Neutrophil (primary cell): ENCODE results near the gene RAD51AP2.

Experiments
- H3K27ac ChIP-seq: fragments of 200-600 bp; sonication (generic); 2 replicates; pipeline ENCODE4 v1.5.1; 2016; ENCODE audit warnings: mild to moderate bottlenecking, moderate library complexity
- H3K27me3 ChIP-seq: fragments of 200-600 bp; sonication (generic); 2 replicates; pipeline ENCODE4 v1.6.0; 2016; ENCODE audit warnings: mild to moderate bottlenecking
- H3K36me3 ChIP-seq: fragments of 200-600 bp; sonication (generic); 2 replicates; pipeline ENCODE4 v1.5.1; 2017
- H3K4me1 ChIP-seq, 2 experiments: fragments of 200-600 bp in 1 of 2; sonication (generic) in 1 of 2; 1 replicate in 1 of 2; 2 replicates in 1 of 2; pipeline versions ENCODE4 v1.5.1 to v1.6.1; 2013 to 2016; ENCODE audit warnings: low read depth in 1 of 2, low read length in 1 of 2, mild to moderate bottlenecking in 1 of 2, moderate library complexity in 1 of 2; ENCODE audit not compliant: control insufficient read depth in 1 of 2, insufficient read depth in 1 of 2
- H3K4me3 ChIP-seq, 2 experiments: fragments of 200-600 bp in 1 of 2; sonication (generic) in 1 of 2; 1 replicate in 1 of 2; 2 replicates in 1 of 2; pipeline ENCODE4 v1.5.1; 2013 to 2016; ENCODE audit warnings: low read depth in 1 of 2, low read length in 1 of 2, mild to moderate bottlenecking in 1 of 2, moderate library complexity in 1 of 2
- H3K9me3 ChIP-seq: fragments of 200-600 bp; sonication (generic); 2 replicates; pipeline ENCODE4 v1.5.1; 2016
- CTCF ChIP-seq: fragments of 200-600 bp; sonication (generic); IDR thresholded peaks from 2 replicates; pipeline ENCODE4 v1.5.1; 2016; ENCODE audit warnings: antibody characterized with exemption

Gene RAD51AP2

GRCh38 chr2:17483496-17483895 lies 34.7 kb downstream of the RAD51AP2 start:
- Histone ChIP-seq H3K4me3 (no peak overlapping the region), H3K27me3 (no peaks in the 10 kb centered on the region), H3K27ac (no peak overlapping the region), H3K36me3 (no peaks in the 10 kb centered on the region), H3K9me3 (no peaks in the 10 kb centered on the region), H3K4me1 (no peaks in the 10 kb centered on the region)
- no peak for TF ChIP-seq CTCF

- H3K27ac ChIP-seq, result no peak overlapping the region
- no peak overlapping the region for H3K4me3 ChIP-seq
- no peak for TF ChIP-seq CTCF
- no peaks in the 10 kb centered on the region for H3K9me3 ChIP-seq
- H3K4me1 ChIP-seq, result no peaks in the 10 kb centered on the region
- no peaks in the 10 kb centered on the region for H3K36me3 ChIP-seq
- no peaks in the 10 kb centered on the region for H3K27me3 ChIP-seq
These were observed 35.6 kb downstream of the RAD51AP2 start for GRCh38 chr2:17482651-17483050.

GRCh38 chr2:17479875-17480274 lies 38.4 kb downstream of the RAD51AP2 start:
- Histone ChIP-seq H3K9me3 (no peaks in the 10 kb centered on the region), H3K4me1 (no peaks in the 10 kb centered on the region), H3K4me3 (no peak overlapping the region), H3K27ac (no peak overlapping the region), H3K36me3 (no peaks in the 10 kb centered on the region), H3K27me3 (no peaks in the 10 kb centered on the region)
- no peak for TF ChIP-seq CTCF

- no peaks in the 10 kb centered on the region for H3K36me3 ChIP-seq
- TF ChIP-seq CTCF, result no peak
- no peak overlapping the region for H3K4me3 ChIP-seq
- H3K27me3 ChIP-seq, result no peaks in the 10 kb centered on the region
- H3K9me3 ChIP-seq, result no peaks in the 10 kb centered on the region
- H3K4me1 ChIP-seq, result no peaks in the 10 kb centered on the region
- no peak overlapping the region for H3K27ac ChIP-seq
These were observed 41.4 kb downstream of the RAD51AP2 start for GRCh38 chr2:17476830-17477229.

GRCh38 chr2:17476064-17476463 lies 42.2 kb downstream of the RAD51AP2 start:
- no peaks in the 10 kb centered on the region for H3K27me3 ChIP-seq
- no peaks in the 10 kb centered on the region for H3K9me3 ChIP-seq
- no peak overlapping the region for H3K27ac ChIP-seq
- TF ChIP-seq CTCF, result no peak
- H3K36me3 ChIP-seq, result no peaks in the 10 kb centered on the region
- H3K4me3 ChIP-seq, result no peak overlapping the region
- H3K4me1 ChIP-seq, result no peaks in the 10 kb centered on the region

GRCh38 chr2:17475286-17475685 lies 43.0 kb downstream of the RAD51AP2 start:
- no peak overlapping the region for H3K27ac ChIP-seq
- H3K9me3 ChIP-seq, result no peaks in the 10 kb centered on the region
- H3K4me1 ChIP-seq, result no peaks in the 10 kb centered on the region
- H3K27me3 ChIP-seq, result no peaks in the 10 kb centered on the region
- TF ChIP-seq CTCF, result no peak
- no peak overlapping the region for H3K4me3 ChIP-seq
- no peaks in the 10 kb centered on the region for H3K36me3 ChIP-seq
